Measurements from ENCODE around the gene SLIT3.
A peak's percentile ranks its signal among the peaks of the same experiment; 100 is the strongest.

SLIT3 gene

GRCh38 chr5:168878135-168878745 lies 422.7 kb downstream of the SLIT3 start:
- DNase-seq = no peak

- peak; percentile 35 for DNase-seq
Measured at GRCh38 chr5:168877132-168877892, 423.6 kb downstream of the SLIT3 start.

GRCh38 chr5:168876419-168876818 lies 424.5 kb downstream of the SLIT3 start:
- DNase-seq = no peak

- peak; percentile 30 for DNase-seq
Measured at GRCh38 chr5:168875832-168876231, 425.1 kb downstream of the SLIT3 start.

- DNase-seq = no peak
Measured at GRCh38 chr5:168874713-168875380, 426.1 kb downstream of the SLIT3 start.

GRCh38 chr5:168872246-168872645 lies 428.7 kb downstream of the SLIT3 start:
- DNase-seq = no peak

- DNase-seq = peak; percentile 18
Measured at GRCh38 chr5:168870910-168871309, 430.0 kb downstream of the SLIT3 start.

- DNase-seq = peak; percentile 39
Measured at GRCh38 chr5:168869615-168870227, 431.2 kb downstream of the SLIT3 start.

GRCh38 chr5:168867241-168867640 lies 433.7 kb downstream of the SLIT3 start:
- peak; percentile 4 for DNase-seq

- peak; percentile 55 for DNase-seq
Measured at GRCh38 chr5:168865968-168866367, 435.0 kb downstream of the SLIT3 start.

- peak; percentile 4 for DNase-seq
Measured at GRCh38 chr5:168863021-168863420, 437.9 kb downstream of the SLIT3 start.

GRCh38 chr5:168860503-168860902 lies 440.4 kb downstream of the SLIT3 start:
- DNase-seq = no peak

GRCh38 chr5:168860081-168860480 lies 440.9 kb downstream of the SLIT3 start:
- DNase-seq = no peak

GRCh38 chr5:168859471-168859870 lies 441.5 kb downstream of the SLIT3 start:
- DNase-seq = no peak

- DNase-seq = peak; percentile 17
Measured at GRCh38 chr5:168858994-168859393, 441.9 kb downstream of the SLIT3 start.

- DNase-seq = peak; percentile 2
Measured at GRCh38 chr5:168858371-168858770, 442.6 kb downstream of the SLIT3 start.

GRCh38 chr5:168853972-168854371 lies 447.0 kb downstream of the SLIT3 start:
- DNase-seq = peak; percentile 5

- DNase-seq = no peak
Measured at GRCh38 chr5:168852329-168852728, 448.6 kb downstream of the SLIT3 start.

- DNase-seq = peak; percentile 30
Measured at GRCh38 chr5:168851902-168852321, 449.0 kb downstream of the SLIT3 start.

- DNase-seq = no peak
Measured at GRCh38 chr5:168850683-168851082, 450.3 kb downstream of the SLIT3 start.

GRCh38 chr5:168848569-168848968 lies 452.4 kb downstream of the SLIT3 start:
- no peak for DNase-seq

GRCh38 chr5:168847511-168848073 lies 453.3 kb downstream of the SLIT3 start:
- peak; percentile 3 for DNase-seq

- DNase-seq = no peak
Measured at GRCh38 chr5:168844922-168845296, 456.0 kb downstream of the SLIT3 start.

Measured in right forelimb (tissue), 1 donor.